ENCODE data around the gene MPL.
"Not testable (repeated sequence)": the region's sequence is repeated elsewhere in the genome, so short reads cannot be mapped to it uniquely, and the experiment has no call there.

The MPL gene

GRCh38 chr1:43382027-43382779 lies 44.6 kb downstream of the MPL start:
- DNase-seq = no peak

GRCh38 chr1:43383449-43383848 lies 45.8 kb downstream of the MPL start:
- DNase-seq = no peak

GRCh38 chr1:43386676-43387075 lies 49.1 kb downstream of the MPL start:
- DNase-seq = no peak

GRCh38 chr1:43387976-43388599 lies 50.5 kb downstream of the MPL start:
- no peak for DNase-seq

GRCh38 chr1:43388613-43389012 lies 51.0 kb downstream of the MPL start:
- DNase-seq = no peak

- DNase-seq = peak; percentile 92
Measured at GRCh38 chr1:43389326-43390313, 52.0 kb downstream of the MPL start, which contains the start of the genes MED8 and SZT2. Gene MED8 (minus strand): TSS chr1:43389800. CDS start chr1:43389764, 36 bp downstream. Gene SZT2 (plus strand): TSS chr1:43389899. CDS start chr1:43389969, 70 bp downstream.

GRCh38 chr1:43392702-43393101 lies 55.1 kb downstream of the MPL start:
- no peak for DNase-seq

- no peak for DNase-seq
Measured at GRCh38 chr1:43395523-43395922, 57.9 kb downstream of the MPL start.

GRCh38 chr1:43396059-43396458 lies 58.4 kb downstream of the MPL start:
- DNase-seq = no peak

GRCh38 chr1:43398227-43398626 lies 60.6 kb downstream of the MPL start:
- no peak for DNase-seq

GRCh38 chr1:43400441-43400840 lies 62.8 kb downstream of the MPL start:
- not testable (repeated sequence) for DNase-seq

- no peak for DNase-seq
Measured at GRCh38 chr1:43402089-43402865, 64.7 kb downstream of the MPL start.

All from activated naive CD4-positive, alpha-beta T cell treated with anti-CD3 and anti-CD28 coated beads, Interleukin-2, amount 50 U/mL, for 16 hours (primary cell).